K562 (cell line): ENCODE data around the gene CDHR1. TPM values are rescaled to one million over a fixed set of nuclear protein-coding genes. Genes with fewer than 3 reads are reported as not detected.

ENCODE experiments used
- ATAC-seq: fragments of 200-7000 bp; cut with Tn5 transposase; 3 replicates; pipeline ENCODE4 v1.9.1; 2020; ENCODE audit warnings: moderate library complexity
- BruUV-seq: library from RNA; stranded (reverse); fragments of 400-500 nt; replicated peaks from 2 replicates; lab custom pipeline; 2021; lab: Mats Ljungman, UMichigan
- CTCF ChIA-PET: fragments of 300-600 bp; formaldehyde crosslinking; extraction: SDS; loops from one replicate; lab custom pipeline; 2021; ENCODE audit warnings: low intra/inter-chr PET ratio; lab: Yijun Ruan, JAX
- POLR2A ChIA-PET: fragments of 300-600, 350-650 bp; sonication (Branson Sonifier 250); formaldehyde crosslinking; extraction: SDS; loops from one replicate; lab custom pipeline; 2021; ENCODE audit warnings: antibody characterized with exemption, inconsistent platforms; lab: Yijun Ruan, JAX
- DNase-seq, 4 experiments: peaks; one replicate each; pipeline versions ENCODE4 v3.0.0 to v3.0.0-alpha.2; 2011 to 2018; ENCODE audit warnings: low spot score in 3 of 4, mixed read lengths in 3 of 4; ENCODE audit errors: extremely low read depth in 1 of 4
- FAIRE-seq: peaks from 2 replicates; lab custom pipeline; 2011; peaks lifted over from hg19 to GRCh38; lab: Jason Lieb, UNC
- H2AFZ ChIP-seq: 2 replicates; pipeline ENCODE4 v1.6.0; 2011; ENCODE audit warnings: low read depth, low read length, control low read depth, inconsistent platforms
- H3K27ac ChIP-seq: fragments of 200-600 bp; 3 replicates; pipeline ENCODE4 v1.8.0; 2011; ENCODE audit warnings: low read depth, mild to moderate bottlenecking, control low read depth, inconsistent platforms, low read length, moderate library complexity, mixed read lengths; ENCODE audit errors: extremely low read depth
- H3K27me3 ChIP-seq, 2 experiments: fragments of 300-600 bp in 1 of 2; 2 replicates in 1 of 2; 3 replicates in 1 of 2; pipeline versions ENCODE4 v1.6.0 to v1.8.0; 2011; ENCODE audit warnings: inconsistent platforms in 2 of 2, low read length in 2 of 2, mild to moderate bottlenecking in 1 of 2, mixed read lengths in 1 of 2, moderate library complexity in 1 of 2; ENCODE audit not compliant: control insufficient read depth in 2 of 2, insufficient read depth in 2 of 2
- H3K36me3 ChIP-seq: fragments of 300-600 bp; 3 replicates; pipeline ENCODE4 v1.8.0; 2011; ENCODE audit warnings: mild to moderate bottlenecking, low read length, inconsistent platforms; ENCODE audit not compliant: control insufficient read depth, insufficient read depth
- H3K4me1 ChIP-seq, 2 experiments: fragments of 200-600 bp in 1 of 2; replicated peaks in 1 of 2; 2 replicates in 1 of 2; 3 replicates in 1 of 2; pipeline versions ENCODE4 v1.5.1 to v1.8.0; 2011; ENCODE audit warnings: inconsistent platforms in 2 of 2, low read length in 2 of 2, mild to moderate bottlenecking in 1 of 2, mixed read lengths in 1 of 2, moderate library complexity in 1 of 2; ENCODE audit not compliant: control insufficient read depth in 2 of 2, insufficient read depth in 2 of 2
- H3K4me2 ChIP-seq: 2 replicates; pipeline ENCODE4 v1.6.1; 2011; ENCODE audit warnings: low read length, control low read depth, inconsistent platforms, mixed read lengths; ENCODE audit not compliant: insufficient read depth
- H3K4me3 ChIP-seq: fragments of 200-600 bp; sonication (generic), shearing (Covaris generic); 2 replicates; pipeline ENCODE4 v1.5.1; 2016; ENCODE audit warnings: control low read depth, inconsistent platforms
- H3K79me2 ChIP-seq: fragments of 200-600 bp; 3 replicates; pipeline ENCODE4 v1.8.0; 2011; ENCODE audit warnings: low read length, inconsistent platforms; ENCODE audit not compliant: control insufficient read depth, insufficient read depth
- H3K9ac ChIP-seq, 2 experiments: 2 replicates each; pipeline versions ENCODE4 v1.6.0 to v1.6.1; 2011; ENCODE audit warnings: low read depth in 2 of 2, low read length in 2 of 2, control low read depth in 1 of 2, inconsistent platforms in 1 of 2, mild to moderate bottlenecking in 1 of 2, mixed read lengths in 1 of 2; ENCODE audit not compliant: insufficient read depth in 1 of 2
- H3K9me1 ChIP-seq: one replicate; pipeline ENCODE4 v1.6.0; 2011; ENCODE audit warnings: inconsistent platforms, mild to moderate bottlenecking, low read length, moderate library complexity; ENCODE audit not compliant: control insufficient read depth, insufficient read depth
- H3K9me3 ChIP-seq: replicated peaks from 2 replicates; pipeline ENCODE4 v1.5.1; 2011; ENCODE audit warnings: low read depth, low read length, inconsistent platforms; ENCODE audit not compliant: control insufficient read depth, insufficient read depth
- H4K20me1 ChIP-seq: replicated peaks from 2 replicates; pipeline ENCODE4 v1.6.1; 2011; ENCODE audit warnings: low read length, inconsistent platforms, mixed read lengths; ENCODE audit not compliant: control insufficient read depth, insufficient read depth
- BCL6 ChIP-seq: fragments of 250-450 bp; sonication (Bioruptor Pico); IDR thresholded peaks from 2 replicates; pipeline ENCODE4 v1.4.0; 2020
- CBFA2T3 ChIP-seq: fragments of 450-650 bp; IDR thresholded peaks from 2 replicates; pipeline ENCODE4 v1.6.1; 2017
- GATAD2A ChIP-seq: fragments of 450-650 bp; IDR thresholded peaks from 2 replicates; pipeline ENCODE4 v1.6.1; 2017
- ILK ChIP-seq: fragments of 450-650 bp; IDR thresholded peaks from 2 replicates; pipeline ENCODE4 v1.6.1; 2016; ENCODE audit warnings: missing genetic modification characterization, low read depth, mild to moderate bottlenecking, missing compliant biosample characterization, moderate library complexity, borderline replicate concordance
- MCM2 ChIP-seq: fragments of 450-650 bp; IDR thresholded peaks from 2 replicates; pipeline ENCODE4 v1.6.1; 2017; ENCODE audit warnings: low read depth, mild to moderate bottlenecking
- SMARCA4 ChIP-seq: fragments of 450-650 bp; IDR thresholded peaks from 2 replicates; pipeline ENCODE4 v1.6.1; 2016
- YBX1 ChIP-seq: fragments of 450-650 bp; IDR thresholded peaks from 2 replicates; pipeline ENCODE4 v1.7.1; 2016; ENCODE audit warnings: mild to moderate bottlenecking
- ZNF699 ChIP-seq: fragments of 250-450 bp; sonication (Bioruptor Pico); IDR thresholded peaks from 2 replicates; pipeline ENCODE4 v1.8.0; 2021; ENCODE audit warnings: mild to moderate bottlenecking, moderate library complexity; ENCODE audit not compliant: insufficient replicate concordance
- WGBS: fragments of 100-300 bp; shearing (Covaris generic); methylation state at CpG from one replicate; pipeline ENCODE4 v1.1.6; 2016; ENCODE audit warnings: low coverage, mixed read lengths; ENCODE audit not compliant: insufficient coverage; ENCODE audit errors: missing lambda C conversion rate; 5-methylcytosine and 5-hydroxymethylcytosine counted together
- in situ Hi-C: fragments of 300-500 bp; cut with MboI; formaldehyde crosslinking; loops from 4 replicates; pipeline ENCODE4 v1.15.0; 2018; ENCODE audit warnings: inconsistent platforms, mixed read lengths
- intact Hi-C: fragments of 100-400 bp; cut with micrococcal nuclease; formaldehyde crosslinking; loops from 2 replicates; pipeline ENCODE4 v1.14.2; 2022
- polyA plus RNA-seq, 8 experiments: library from polyadenylated mRNA; depleted of rRNA in 4 of 8; stranded (reverse) in 5 of 8; unstranded in 3 of 8; fragments of >200 nt; fragmentation: Nextera tagmentation in 2 of 8; fragmentation: Illumina TruSeq in 1 of 8; extraction: Ambion mirVana in 2 of 8; extraction: Trizol in 1 of 8; gene quantifications; 2 replicates each; pipeline versions ENCODE4 v1.2.1 to v1.2.3, GENCODE V29; 2011 to 2014; ENCODE audit warnings: inconsistent platforms in 1 of 8, missing spikeins in 1 of 8
- total RNA-seq, 7 experiments: library from RNA; depleted of rRNA in 6 of 7; stranded (reverse); fragments of >200 nt in 6 of 7; fragmentation: Illumina TruSeq in 2 of 7; extraction: Trizol in 2 of 7; gene quantifications; 2 replicates each; pipeline versions ENCODE4 v1.2.1 to v1.2.3, GENCODE V29; 2011 to 2021; ENCODE audit warnings: low replicate concordance in 1 of 7
- TF ChIP-seq, protein P1 (sequence below), 2 experiments: IDR thresholded peaks in 1 of 2; conservative IDR thresholded peaks in 1 of 2; 2 replicates each; pipeline ENCODE4 v1.6.1; 2016; ENCODE audit warnings: low read depth in 2 of 2, mild to moderate bottlenecking in 1 of 2, missing compliant biosample characterization in 1 of 2, missing genetic modification characterization in 1 of 2, moderate library complexity in 1 of 2
- TF ChIP-seq, protein P2 (sequence below), 3 experiments: IDR thresholded peaks in 2 of 3; conservative IDR thresholded peaks in 1 of 3; 2 replicates each; pipeline ENCODE4 v1.5.1; 2011 to 2012; ENCODE audit warnings: low read length in 3 of 3, mild to moderate bottlenecking in 3 of 3, control low read depth in 2 of 3, improper control_type of control experiment in 1 of 3, inconsistent platforms in 1 of 3, low read depth in 1 of 3, mixed read lengths in 1 of 3, moderate library complexity in 1 of 3; ENCODE audit not compliant: insufficient read depth in 2 of 3
- TF ChIP-seq, protein P3 (sequence below): fragments of 250-450 bp; sonication (Bioruptor Pico); IDR thresholded peaks from 2 replicates; pipeline ENCODE4 v1.6.1; 2021; ENCODE audit warnings: mild to moderate bottlenecking

CDHR1 gene
- total and polyA plus RNA-seq, 9 of the 15 experiments (the other 6 are each of a cell fraction or from before 2014, with no cell fraction given), result 0.03 to 0.99 (median 0.20) TPM

DNA sequence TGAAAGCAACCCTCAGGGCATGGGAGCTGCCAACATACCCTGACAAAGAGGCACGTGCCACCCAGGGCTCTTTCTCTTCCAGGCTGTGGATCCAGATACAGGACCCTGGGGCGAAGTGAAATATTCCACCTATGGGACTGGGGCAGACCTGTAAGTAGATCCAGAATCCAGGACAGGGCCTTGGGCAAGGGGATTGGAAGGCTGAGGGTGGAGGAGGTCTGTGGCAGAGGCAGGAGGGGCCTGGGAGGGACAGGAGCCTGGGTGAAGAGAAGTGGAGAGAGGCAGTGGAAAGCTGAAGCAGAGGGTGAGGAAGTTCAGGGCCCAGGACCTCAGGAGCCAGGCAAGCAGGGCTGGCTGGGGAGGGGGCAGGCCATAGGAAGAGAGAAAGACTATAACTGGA is 17.2 kb downstream of the CDHR1 start:
- H3K4me2 ChIP-seq, result no peak overlapping the region
- DNase-seq, result no peak
- no peak for ATAC-seq
- H4K20me1 ChIP-seq, result peaks cover 6% of the 10 kb centered on the region; the same call in 1 of the 2 replicates
- H3K27ac ChIP-seq, result no peak overlapping the region
- H3K4me3 ChIP-seq, result no peak overlapping the region
- in situ Hi-C loops (no loop called here), intact Hi-C loops (no loop called here)
- no peaks in the 10 kb centered on the region for H3K9me1 ChIP-seq
- H3K9ac ChIP-seq, result no peak overlapping the region
- POLR2A ChIA-PET, result interaction anchor here (0.5 to 2.3 kb wide), 4 partner anchors 9 to 53 kb away, joined by 3 to 6 read pairs (median 4); no protein-coding TSS in a partner anchor
- H2AFZ ChIP-seq, result no peak overlapping the region
- 0% methylated on average over 2 of the region's 2 CpGs for WGBS
- FAIRE-seq, result no peak
- no peaks in the 10 kb centered on the region for H3K9me3 ChIP-seq
- TF ChIP-seq ZNF699 (CRISPR knock-in tag) (no peak), MCM2 (no peak), YBX1 (no peak)
- no peaks in the 10 kb centered on the region for H3K79me2 ChIP-seq
- H3K36me3 ChIP-seq, result no peaks in the 10 kb centered on the region
- no TSS peak for BruUV-seq
- H3K27me3 ChIP-seq, result peaks cover 8 to 52% of the 10 kb centered on the region in 2 experiments
- peaks cover 0 to 6% of the 10 kb centered on the region in 2 experiments; a peak in 2 of 5 replicates for H3K4me1 ChIP-seq
- CTCF ChIA-PET, result no interaction called here

DNA sequence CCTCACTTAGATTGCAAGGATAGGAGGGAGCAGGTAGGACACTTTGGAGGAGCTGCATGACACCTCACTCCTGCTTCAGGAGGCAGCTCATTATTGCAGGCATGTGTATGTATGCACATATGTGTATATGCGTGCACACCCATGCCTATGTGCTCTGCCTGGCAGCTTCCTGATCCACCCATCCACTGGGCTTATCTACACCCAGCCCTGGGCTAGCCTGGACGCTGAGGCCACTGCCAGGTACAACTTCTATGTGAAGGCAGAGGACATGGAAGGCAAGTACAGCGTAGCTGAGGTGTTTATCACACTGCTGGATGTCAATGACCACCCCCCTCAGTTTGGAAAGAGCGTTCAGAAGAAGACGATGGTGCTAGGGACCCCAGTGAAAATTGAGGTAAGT is 17.7 kb downstream of the CDHR1 start:
- Histone ChIP-seq H4K20me1 (peaks cover 6% of the 10 kb centered on the region; the same call in 1 of the 2 replicates), H3K36me3 (no peaks in the 10 kb centered on the region), H3K4me1 (peaks cover 0 to 6% of the 10 kb centered on the region in 2 experiments; a peak in 2 of 5 replicates), H3K4me3 (no peak overlapping the region), H3K9me3 (no peaks in the 10 kb centered on the region), H3K27me3 (peaks cover 5 to 49% of the 10 kb centered on the region in 2 experiments), H3K27ac (no peak overlapping the region), H2AFZ (no peak overlapping the region), H3K79me2 (no peaks in the 10 kb centered on the region), H3K9ac (no peak overlapping the region), H3K4me2 (no peak overlapping the region), H3K9me1 (no peaks in the 10 kb centered on the region)
- BruUV-seq, result no TSS peak
- ATAC-seq (no peak), FAIRE-seq (no peak), DNase-seq (no peak)
- 0% methylated on average over 5 of the region's 5 CpGs for WGBS
- intact Hi-C loops (no loop called here), in situ Hi-C loops (no loop called here)
- POLR2A ChIA-PET, result interaction anchor here (0.5 to 2.3 kb wide), 4 partner anchors 9 to 53 kb away, joined by 3 to 6 read pairs (median 4); no protein-coding TSS in a partner anchor
- CTCF ChIA-PET, result no interaction called here
- TF ChIP-seq BCL6 (CRISPR knock-in tag) (no peak), ILK (no peak), SMARCA4 (no peak), CBFA2T3 (no peak), GATAD2A (no peak)
- TF ChIP-seq, protein P1, sequence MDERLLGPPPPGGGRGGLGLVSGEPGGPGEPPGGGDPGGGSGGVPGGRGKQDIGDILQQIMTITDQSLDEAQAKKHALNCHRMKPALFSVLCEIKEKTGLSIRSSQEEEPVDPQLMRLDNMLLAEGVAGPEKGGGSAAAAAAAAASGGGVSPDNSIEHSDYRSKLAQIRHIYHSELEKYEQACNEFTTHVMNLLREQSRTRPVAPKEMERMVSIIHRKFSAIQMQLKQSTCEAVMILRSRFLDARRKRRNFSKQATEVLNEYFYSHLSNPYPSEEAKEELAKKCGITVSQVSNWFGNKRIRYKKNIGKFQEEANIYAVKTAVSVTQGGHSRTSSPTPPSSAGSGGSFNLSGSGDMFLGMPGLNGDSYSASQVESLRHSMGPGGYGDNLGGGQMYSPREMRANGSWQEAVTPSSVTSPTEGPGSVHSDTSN (CRISPR knock-in tag; IDR thresholded peaks at IDR 0.05; ENCODE audit: low read depth), result no peak
- TF ChIP-seq, protein P1 (tag; conservative IDR thresholded peaks at IDR 0.05; ENCODE audit: low read depth), result no peak
- TF ChIP-seq, protein P2, sequence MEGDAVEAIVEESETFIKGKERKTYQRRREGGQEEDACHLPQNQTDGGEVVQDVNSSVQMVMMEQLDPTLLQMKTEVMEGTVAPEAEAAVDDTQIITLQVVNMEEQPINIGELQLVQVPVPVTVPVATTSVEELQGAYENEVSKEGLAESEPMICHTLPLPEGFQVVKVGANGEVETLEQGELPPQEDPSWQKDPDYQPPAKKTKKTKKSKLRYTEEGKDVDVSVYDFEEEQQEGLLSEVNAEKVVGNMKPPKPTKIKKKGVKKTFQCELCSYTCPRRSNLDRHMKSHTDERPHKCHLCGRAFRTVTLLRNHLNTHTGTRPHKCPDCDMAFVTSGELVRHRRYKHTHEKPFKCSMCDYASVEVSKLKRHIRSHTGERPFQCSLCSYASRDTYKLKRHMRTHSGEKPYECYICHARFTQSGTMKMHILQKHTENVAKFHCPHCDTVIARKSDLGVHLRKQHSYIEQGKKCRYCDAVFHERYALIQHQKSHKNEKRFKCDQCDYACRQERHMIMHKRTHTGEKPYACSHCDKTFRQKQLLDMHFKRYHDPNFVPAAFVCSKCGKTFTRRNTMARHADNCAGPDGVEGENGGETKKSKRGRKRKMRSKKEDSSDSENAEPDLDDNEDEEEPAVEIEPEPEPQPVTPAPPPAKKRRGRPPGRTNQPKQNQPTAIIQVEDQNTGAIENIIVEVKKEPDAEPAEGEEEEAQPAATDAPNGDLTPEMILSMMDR (IDR thresholded peaks at IDR 0.05 in 2 of 3, conservative IDR thresholded peaks at IDR 0.05 in 1 of 3; ENCODE audit: insufficient read depth in 2 of 3, low read depth in 1 of 3, low read length in 3 of 3), result no peak
- TF ChIP-seq, protein P3, sequence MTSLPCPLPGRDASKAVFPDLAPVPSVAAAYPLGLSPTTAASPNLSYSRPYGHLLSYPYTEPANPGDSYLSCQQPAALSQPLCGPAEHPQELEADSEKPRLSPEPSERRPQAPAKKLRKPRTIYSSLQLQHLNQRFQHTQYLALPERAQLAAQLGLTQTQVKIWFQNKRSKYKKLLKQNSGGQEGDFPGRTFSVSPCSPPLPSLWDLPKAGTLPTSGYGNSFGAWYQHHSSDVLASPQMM, result no peak
